ENCODE measurements around the gene ADARB1. TPM values are rescaled to one million over a fixed set of nuclear protein-coding genes. Genes with fewer than 3 reads are reported as not detected.

The ADARB1 gene
- total and polyA plus RNA-seq, 2 of the 8 experiments (the other 6 are each of a cell fraction or from before 2014, with no cell fraction given) = 4.7 to 14.9 TPM

- Histone ChIP-seq H3K23me2 (ENCODE audit: low read depth, low read length) (no peaks in the 10 kb centered on the region; the same call in 1 of the 2 replicates), H3K56ac (replicated peaks; ENCODE audit: insufficient read length, low read depth, low read length) (no peak overlapping the region), H3K79me2 (ENCODE audit: control insufficient read depth in 1 of 2, insufficient read depth in 2 of 2, low read length in 2 of 2) (no peaks in the 10 kb centered on the region), H2BK15ac (ENCODE audit: low read length) (no peak overlapping the region), H3K4me2 (ENCODE audit: insufficient read depth in 1 of 2, low read depth in 2 of 2, low read length in 2 of 2) (no peak overlapping the region), H3K27me3 (replicated peaks in 1 of 4; ENCODE audit: control insufficient read depth in 3 of 4, extremely low read depth in 1 of 4, insufficient read depth in 3 of 4, low read length in 3 of 4) (no peaks in the 10 kb centered on the region), H3K18ac (ENCODE audit: extremely low read depth, low read length) (no peak overlapping the region), H3K27ac (ENCODE audit: low read depth, low read length) (no peak overlapping the region), H4K5ac (ENCODE audit: insufficient read length, low read depth, low read length) (no peak overlapping the region), H3K14ac (ENCODE audit: insufficient read length) (no peak overlapping the region), H2BK5ac (ENCODE audit: low read depth, low read length) (no peak overlapping the region), H2AK5ac (ENCODE audit: low read depth, low read length) (0 out of 2 replicates have a peak overlapping the region, but pooled peaks have one; percentile 4), H2BK120ac (replicated peaks; ENCODE audit: low read depth, low read length) (no peak overlapping the region), H3K79me1 (ENCODE audit: low read depth, low read length) (0 out of 2 replicates have a peak, but pooled peaks cover 4% of the 10 kb centered on the region), H3K4me1 (replicated peaks in 1 of 4; ENCODE audit: control insufficient read depth in 3 of 4, insufficient read depth in 4 of 4, low read length in 3 of 4) (no peaks in the 10 kb centered on the region; a peak in 1 of 7 replicates), H3K9ac (replicated peaks in 1 of 4; ENCODE audit: extremely low read depth in 1 of 4, low read depth in 3 of 4, low read length in 3 of 4) (no peak overlapping the region), H3K4ac (replicated peaks; ENCODE audit: insufficient read length, low read depth, low read length) (no peak overlapping the region), H3K23ac (ENCODE audit: insufficient read length) (no peak overlapping the region), H4K91ac (replicated peaks; ENCODE audit: insufficient read length, low read length) (no peak overlapping the region), H4K20me1 (replicated peaks in 1 of 2; ENCODE audit: control insufficient read depth in 1 of 2, insufficient read depth in 2 of 2, low read length in 2 of 2) (peaks cover 0 to 3% of the 10 kb centered on the region in 2 experiments), H2AFZ (ENCODE audit: low read length) (no peak overlapping the region), H3K9me3 (ENCODE audit: insufficient read depth in 2 of 2, low read depth in 1 of 2, low read length in 1 of 2) (no peaks in the 10 kb centered on the region), H3K36me3 (ENCODE audit: control insufficient read depth in 2 of 4, insufficient read depth in 4 of 4, low read length in 3 of 4) (no peaks in the 10 kb centered on the region), H2BK20ac (ENCODE audit: low read length) (no peak overlapping the region), H4K8ac (ENCODE audit: extremely low read depth, insufficient read depth, low read length) (no peak overlapping the region; the same call in 1 of the 2 replicates), H2BK12ac (ENCODE audit: low read depth, low read length) (no peak overlapping the region), H3K4me3 (ENCODE audit: extremely low read depth in 1 of 4, insufficient read depth in 2 of 4, low read depth in 3 of 4, low read length in 4 of 4) (no peak overlapping the region)
- POLR2A ChIA-PET (ENCODE audit: partially characterized antibody) = interaction anchor here (1.4 to 1.5 kb wide), 2 partner anchors 9 to 31 kb away, joined by 3 to 4 read pairs; no protein-coding TSS in a partner anchor
- DNase-seq (ENCODE audit: low read depth in 1 of 2, low spot score in 2 of 2) (no peak), FAIRE-seq (no peak)
- no peak for TF ChIP-seq NANOG (IDR thresholded peaks at IDR 0.05; ENCODE audit: insufficient read depth, low read depth, low read length, poor library complexity, severe bottlenecking)
- no peak for TF ChIP-seq SIRT6 (IDR thresholded peaks at IDR 0.05; ENCODE audit: low read length)
- TF ChIP-seq HDAC6 (IDR thresholded peaks at IDR 0.05; ENCODE audit: low read depth, low read length) = no peak
- no peak for TF ChIP-seq CEBPB (IDR thresholded peaks at IDR 0.05; ENCODE audit: low read depth, low read length)
- no peak for TF ChIP-seq CTCF (IDR thresholded peaks at IDR 0.05; ENCODE audit: control extremely low read depth in 1 of 3, insufficient read depth in 1 of 3, low read depth in 1 of 3, low read length in 3 of 3)
- no peak for TF ChIP-seq MAFK (IDR thresholded peaks at IDR 0.05; ENCODE audit: low read depth, low read length)
- TF ChIP-seq TEAD4 (IDR thresholded peaks at IDR 0.05; ENCODE audit: low read depth, low read length) = no peak
- no peak for TF ChIP-seq POU5F1 (IDR thresholded peaks at IDR 0.05; ENCODE audit: low read depth, low read length)
- TF ChIP-seq KDM5A (IDR thresholded peaks at IDR 0.05; ENCODE audit: low read length) = no peak
- TF ChIP-seq RFX5 (IDR thresholded peaks at IDR 0.05; ENCODE audit: borderline replicate concordance, low read depth, low read length) = no peak
- 91% methylated on average over 12 of the region's 12 CpGs; no CpG with 5 or more reads in 1 of the 2 experiments for WGBS, 2 experiments (ENCODE audit: extremely low coverage in 1 of 2, insufficient coverage in 1 of 2, insufficient read length in 1 of 2, insufficient replicate concordance in 2 of 2, low coverage in 1 of 2, low lambda C conversion rate in 2 of 2, missing lambda C conversion rate in 1 of 2)
- CTCF ChIA-PET (ENCODE audit: partially characterized antibody) = interaction anchor here (0.6 to 9.5 kb wide), 29 partner anchors 8 to 434 kb away, joined by 3 to 99 read pairs (median 4); no protein-coding TSS in a partner anchor
Measured at GRCh38 chr21:45097827-45098387, 23.5 kb downstream of the ADARB1 start.

All from H1 (cell line).